Fibroblast of skin of abdomen (primary cell): Measurements from ENCODE around the gene RAET1L.
"Not testable (repeated sequence)": the region's sequence is repeated elsewhere in the genome, so short reads cannot be mapped to it uniquely, and the experiment has no call there.

Experiments used
- DNase-seq: peaks from one replicate; pipeline ENCODE4 v3.0.0-alpha.2; 2013

Gene RAET1L

DNA sequence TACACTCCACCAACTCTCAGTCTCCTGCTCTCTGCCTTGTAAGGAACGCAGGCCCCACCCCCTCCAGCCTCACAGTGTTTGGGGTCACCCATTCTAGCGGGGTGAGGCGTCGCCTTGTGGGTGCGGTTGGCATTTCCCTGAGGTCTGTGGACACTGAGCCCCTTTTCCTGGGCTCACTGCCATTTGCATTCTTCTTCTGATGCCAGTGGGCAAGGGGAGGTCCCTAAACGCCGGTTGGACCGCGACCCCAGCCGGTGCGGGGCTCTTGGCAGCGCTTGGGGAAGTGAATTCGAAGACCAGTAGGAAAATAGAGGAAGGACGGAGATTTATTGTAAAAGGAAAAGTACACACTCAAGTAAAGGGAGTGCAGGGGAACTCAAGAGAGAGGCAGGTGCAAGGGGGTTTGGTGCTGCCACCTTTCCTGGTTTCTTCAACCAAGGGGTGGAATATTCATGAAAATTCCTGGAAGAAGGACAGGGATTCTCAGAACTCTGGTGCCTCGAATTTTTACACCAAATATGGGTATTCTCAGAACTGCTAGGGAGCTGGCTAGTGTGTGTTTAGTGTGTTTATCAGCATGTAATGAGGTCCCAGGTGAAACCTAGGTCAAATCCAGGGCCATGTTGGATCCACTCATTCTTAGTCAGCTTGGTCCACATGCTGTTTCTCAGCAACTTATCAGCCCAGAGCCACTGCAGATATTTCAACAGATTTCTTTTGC, 9.9 kb downstream of the RAET1L start:
- DNase-seq, result not testable (repeated sequence)

DNA sequence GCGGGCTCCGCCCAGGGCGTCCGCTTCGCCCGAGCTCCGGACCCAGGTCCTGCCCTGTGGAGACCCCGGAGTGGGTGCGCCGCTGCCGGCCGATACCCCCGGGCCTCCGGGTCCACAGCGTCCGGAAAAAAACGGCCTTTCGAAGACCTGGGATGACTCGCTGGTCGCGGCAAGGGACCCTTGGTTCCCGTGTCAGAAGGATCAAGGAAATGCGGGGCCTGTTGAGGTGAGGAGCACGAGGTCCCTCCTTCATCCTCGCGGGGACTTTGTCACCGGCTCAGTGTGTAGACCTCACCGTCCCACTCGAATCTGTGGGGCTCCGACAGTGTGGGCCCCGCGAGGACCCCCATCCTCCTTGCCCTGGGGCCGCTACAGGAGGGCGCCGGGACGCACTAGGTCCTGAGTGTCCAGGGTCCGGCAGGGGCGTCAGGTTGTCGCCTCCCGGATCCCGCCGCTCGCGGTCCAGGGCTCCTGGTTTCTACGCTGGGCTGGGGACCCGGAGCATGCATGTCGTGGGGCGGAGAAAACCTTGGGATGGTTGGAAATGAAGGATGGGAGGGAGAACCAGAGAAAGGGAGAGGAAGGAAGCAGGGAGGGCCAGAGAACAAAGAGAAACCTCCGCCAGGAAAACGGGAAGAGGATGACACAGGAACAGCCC, 10.6 kb downstream of the RAET1L start:
- DNase-seq, result not testable (repeated sequence)

DNA sequence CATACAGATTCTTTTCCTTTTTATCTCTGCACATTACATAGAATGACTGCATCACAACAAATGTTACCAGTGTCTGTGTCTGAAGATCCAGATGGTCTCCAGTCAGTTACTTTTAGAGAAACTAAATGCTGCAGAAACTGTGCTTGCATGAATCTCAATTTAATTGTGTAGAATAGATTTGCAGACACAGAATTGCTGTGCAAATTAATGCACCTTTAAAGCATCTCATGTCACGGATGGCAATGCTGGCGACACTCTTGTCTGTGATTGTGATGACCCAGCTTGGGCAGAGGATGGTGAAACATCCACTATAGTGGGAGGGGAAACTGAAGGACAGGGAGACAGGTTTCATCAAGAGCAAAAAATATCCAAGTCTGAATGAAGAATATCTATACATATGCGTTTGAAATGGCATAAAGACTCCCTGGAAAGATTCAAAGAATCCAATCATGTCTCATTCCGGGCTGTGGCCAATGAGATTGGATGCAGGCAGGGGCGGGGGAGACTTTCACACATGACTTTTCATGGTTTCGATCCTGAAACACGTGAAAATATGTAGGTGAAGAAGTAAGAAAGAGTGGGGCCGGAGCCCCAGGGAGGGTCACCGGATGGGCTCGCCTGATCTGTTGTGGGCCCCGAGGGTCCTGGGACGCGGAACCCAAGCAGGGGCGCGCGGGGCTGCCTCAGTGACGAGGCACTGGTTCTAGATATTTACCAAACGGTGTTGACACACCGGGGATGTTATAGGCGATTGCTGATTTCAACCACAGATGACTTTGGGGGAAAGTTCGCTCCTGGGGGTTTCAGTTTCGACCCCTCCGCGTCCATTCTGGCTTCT, 11.3 kb downstream of the RAET1L start:
- DNase-seq, result not testable (repeated sequence)

DNA sequence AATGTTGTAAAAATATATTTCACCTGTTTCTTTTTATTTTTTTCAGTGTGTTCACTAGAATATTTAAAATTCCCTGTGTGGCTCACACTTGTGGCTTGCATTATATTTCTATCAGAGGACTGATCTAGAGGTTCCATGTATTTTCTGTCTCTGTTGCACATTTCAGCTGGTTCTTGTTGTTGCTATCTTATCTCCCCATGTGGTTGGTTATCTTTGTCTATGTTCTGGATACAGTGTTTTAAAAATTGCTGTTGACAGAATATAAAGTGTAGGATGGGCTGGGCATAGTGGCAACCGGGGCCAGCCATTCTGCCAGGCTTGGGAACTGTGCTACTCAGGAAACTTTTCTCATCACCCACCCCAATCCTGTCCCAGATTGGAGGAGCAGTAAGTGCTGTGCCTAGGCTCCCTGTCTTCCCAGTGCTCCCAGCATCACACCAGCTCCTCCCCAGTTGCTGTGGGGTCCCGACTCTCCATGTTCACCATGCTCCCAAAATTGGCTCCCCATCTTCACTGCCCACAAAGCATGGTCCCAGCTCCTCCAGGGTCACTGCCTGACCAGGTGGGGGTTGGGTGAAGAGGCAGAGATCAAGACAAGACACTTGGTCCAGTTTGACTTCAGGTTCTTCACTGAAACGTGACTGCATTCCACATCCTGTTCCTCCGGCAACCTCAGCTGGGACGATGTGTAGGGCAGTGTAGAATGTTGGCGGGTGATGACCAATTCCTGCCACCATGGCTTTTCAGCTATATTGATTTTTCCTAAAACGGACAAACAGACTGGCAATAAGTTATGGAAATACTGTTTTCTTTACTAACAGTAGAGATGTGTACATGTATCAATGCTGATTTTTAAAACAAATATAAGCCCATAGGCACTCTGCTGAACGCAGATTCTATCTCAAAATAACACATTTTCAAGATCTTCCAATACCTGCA, 12.2 kb downstream of the RAET1L start:
- DNase-seq, result not testable (repeated sequence)

DNA sequence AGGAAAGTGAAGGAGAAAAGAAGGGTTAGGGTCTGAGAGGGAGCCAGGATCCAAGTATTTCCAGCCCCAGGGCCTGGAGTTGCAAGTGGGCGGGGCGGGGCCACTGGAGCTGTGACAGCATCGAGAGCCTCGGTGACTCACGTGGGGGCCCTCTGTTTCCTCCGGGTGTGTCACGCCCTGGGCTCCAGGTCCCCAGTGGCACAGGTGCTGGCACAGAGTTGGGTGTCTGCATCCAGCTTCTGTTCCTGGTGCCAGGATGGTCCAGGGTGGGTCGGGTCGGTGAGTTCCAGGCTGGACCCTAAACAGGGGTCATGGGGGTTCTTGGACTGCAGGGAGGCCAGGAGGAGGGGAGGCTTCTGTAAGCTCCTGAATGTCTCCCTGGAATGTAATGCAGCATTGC, 16.7 kb downstream of the RAET1L start:
- no peak for DNase-seq

DNA sequence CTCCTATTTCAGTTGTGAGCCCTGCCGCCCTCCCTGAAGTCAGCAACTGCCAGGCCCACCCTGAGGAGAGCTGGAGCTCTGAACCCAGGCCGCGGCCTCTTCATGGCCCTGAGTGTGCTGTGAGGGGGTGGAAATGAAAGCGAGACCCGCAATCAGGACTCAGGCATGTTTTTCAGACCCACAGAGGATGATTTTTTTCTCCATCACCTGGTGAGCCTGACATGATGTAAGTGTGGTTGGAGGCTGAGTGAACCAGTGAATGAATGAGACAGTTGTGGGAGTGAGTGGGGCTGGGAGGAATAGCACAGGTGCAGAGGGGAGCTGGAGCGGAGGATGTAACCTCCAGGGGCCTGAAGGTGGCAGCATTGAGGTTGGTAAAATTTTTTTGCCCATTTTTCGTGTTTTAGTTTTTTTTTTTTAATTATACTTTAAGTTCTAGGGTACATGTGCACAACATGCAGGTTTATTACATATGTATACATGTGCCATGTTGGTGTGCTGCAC, 18.3 kb downstream of the RAET1L start:
- no peak for DNase-seq

DNA sequence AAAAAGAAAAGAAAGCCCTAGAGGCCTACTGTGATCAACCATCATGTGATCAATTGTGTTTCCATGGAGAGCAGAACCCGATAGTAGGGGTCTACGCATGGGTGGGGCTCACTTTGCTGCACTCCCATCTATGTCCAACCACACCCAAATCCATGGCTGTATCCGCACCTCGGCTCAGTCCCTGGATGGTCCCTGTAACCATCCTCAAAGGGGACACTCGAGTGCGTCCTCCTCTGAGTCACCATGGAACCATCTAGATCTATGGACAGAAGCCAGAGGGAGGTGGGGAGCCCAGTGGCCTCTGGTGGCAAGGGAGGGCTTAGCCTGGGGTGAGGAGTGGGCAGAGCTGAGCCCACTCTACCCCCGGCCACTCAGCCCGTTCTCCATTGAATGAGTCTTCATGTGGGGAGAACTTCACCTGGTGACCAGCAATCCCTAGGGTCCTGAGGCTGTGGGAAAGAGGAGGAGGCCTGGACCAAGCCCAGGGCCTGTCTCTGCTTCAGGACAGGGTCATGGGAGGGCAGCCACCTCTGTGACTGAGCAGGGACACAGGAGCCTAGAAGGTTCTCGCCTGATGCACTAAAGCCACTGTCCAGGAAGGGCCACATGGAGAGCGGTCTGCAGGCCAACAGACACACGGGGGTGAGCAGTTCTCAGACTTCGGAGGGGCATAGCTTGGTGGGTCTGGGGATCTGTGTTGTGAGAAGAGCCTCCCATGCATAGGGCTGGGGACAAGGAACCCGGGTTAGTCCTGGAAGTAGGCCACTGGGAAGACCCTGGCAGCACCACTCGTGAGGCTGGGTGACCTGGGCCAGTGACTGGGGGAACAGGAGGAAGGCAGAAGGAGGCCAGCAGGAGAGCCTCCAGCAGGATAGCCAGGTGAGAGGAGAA, 19.3 kb downstream of the RAET1L start:
- DNase-seq, result no peak

DNA sequence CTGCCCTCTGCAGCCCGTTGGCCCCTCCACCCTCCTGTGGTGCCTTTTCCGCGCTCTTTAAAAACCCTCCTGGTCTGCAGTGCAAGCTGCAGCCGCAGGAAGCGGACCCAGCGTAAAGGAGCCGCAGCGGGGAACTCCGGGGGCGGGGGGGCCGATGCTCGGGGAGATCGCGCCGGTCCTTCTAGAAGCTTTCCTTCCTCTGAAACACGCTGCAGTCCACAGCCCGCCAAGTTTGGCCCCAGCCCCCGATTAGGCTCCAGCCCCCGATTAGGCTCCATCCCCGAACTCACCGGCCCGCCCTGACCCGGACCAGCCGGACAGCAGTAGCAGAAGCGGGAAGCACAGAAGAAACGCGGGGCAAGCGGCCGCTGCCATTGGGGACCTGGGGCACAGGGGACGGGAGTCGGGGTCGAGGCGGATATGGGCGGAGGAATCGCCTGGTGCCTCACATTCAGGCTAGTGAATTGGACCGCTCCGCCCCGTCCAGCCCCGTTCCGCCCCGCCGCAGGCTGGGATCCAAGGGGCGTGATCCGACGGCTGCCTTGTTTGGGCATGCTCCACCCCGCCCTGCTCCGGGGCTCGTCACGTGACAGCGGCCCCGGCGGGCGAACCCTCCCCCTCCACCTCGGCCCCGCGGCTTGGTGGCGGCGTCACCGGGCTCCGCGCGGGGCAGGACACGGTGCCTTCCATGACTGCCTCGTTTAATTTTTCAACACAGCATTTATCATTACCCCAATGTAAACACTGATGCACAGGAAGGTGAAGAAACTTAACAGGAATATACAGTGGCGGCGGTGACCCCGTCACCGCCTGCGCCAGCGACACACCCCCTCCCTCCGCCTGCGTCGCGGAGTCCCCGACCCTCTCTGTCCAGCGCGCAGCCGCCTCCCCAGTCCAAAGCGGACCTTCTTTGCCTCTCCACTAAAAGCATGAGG, 20.3 kb downstream of the RAET1L start:
- DNase-seq, result peak; percentile 88

DNA sequence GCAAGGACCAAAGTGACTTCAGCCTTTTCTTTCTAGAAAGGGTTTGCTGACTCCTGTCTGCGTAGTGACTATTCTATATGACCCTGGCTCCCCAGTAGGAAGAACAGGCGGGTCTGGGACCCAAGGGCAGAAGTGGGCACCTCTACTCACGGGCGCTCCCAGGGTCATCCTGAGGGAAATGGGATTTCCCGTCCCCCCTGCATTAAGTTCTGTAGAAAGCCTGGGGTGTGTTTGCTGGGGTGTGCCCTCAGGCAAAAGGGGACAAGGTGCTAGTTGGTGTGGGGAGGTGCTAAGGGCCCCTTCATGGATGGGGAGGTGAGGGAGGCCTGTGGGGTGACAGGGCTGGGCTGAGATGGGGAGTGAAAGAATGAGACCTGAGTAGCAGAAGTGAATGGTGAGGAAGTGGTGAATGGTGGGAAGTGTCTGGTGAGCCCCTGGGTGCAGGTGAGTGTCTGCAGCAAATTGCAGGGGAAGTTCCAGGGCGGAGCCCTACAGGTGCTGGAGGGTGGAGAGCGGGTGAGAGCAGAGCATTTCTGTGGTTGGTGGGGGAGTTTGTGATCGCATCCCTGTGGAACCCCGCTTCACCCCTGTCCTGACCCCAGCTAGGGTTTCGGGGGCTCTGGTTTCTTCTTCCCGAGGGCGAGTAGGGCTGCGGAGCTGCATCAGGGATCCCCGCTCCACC, 21.1 kb downstream of the RAET1L start:
- DNase-seq, result no peak

DNA sequence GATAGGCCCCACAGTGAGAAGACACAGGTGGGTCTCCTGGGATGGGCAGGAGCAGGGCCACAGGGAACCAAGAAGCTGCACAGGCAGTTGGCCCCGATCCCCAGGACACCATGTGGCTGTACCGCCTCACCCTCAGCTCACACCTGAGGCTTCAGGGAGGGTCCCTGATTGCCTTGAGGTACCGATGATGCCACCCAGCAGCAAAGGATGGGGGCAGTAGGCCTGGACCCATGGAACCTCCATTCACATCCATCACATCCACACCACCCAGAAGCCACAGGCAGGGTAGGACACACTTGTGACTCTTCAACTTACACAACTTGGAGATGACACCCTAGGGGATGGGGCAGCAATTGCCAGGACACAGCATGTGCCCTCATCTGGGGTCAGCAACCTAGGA, 21.7 kb downstream of the RAET1L start:
- not testable (repeated sequence) for DNase-seq

DNA sequence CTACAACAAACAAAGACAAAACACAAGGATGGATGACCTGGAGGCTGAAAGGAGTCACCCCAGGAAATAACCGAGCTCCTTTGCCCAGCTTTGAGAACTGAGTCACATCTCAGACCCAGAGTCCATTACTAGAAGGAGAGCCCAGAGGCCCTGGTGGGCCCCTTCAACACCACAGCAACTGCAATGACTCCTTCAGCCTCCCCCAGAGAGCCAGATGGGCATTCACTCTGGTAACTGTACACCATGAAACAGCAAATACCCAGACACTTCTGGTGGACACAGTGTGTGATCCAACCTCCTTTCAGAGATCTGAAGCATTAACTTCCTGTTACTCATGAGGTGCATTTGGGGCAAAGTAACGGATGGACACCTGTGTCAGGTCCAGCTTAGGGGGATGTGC, 22.6 kb downstream of the RAET1L start:
- DNase-seq, result no peak

DNA sequence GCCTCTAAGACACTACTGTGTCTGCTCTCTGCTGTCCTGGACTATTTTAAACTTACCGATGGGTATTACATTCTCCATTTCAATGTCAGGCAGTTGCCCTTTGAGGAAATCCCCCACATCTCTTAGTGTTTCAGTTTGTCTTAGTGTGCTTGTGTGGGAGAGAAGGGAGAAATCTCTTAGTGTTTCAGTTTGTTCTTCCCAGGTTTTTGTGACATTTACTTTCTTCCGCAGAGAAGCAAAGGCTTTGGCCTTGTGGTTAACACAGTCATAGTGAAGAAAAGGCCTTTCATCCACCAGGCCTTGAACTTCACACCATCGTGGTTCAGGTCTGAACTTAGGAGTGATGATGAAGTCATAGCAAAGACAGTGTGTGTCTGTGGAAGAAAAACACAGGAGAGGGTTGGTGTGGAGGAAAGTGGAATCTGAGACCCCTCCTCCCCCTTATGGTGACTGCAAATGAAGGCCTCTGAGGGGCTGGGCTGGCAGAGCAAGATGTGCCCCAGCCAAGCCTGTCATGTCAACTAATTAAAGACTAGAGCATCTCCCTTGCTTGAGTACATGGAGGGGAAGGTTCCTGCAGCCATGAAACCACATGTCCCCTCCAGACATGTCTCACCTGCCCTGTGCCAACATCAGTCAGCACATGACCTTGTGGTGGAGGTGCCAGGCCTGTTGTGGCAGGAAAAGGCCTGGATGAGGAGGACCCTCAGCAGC, 23.9 kb downstream of the RAET1L start:
- no peak for DNase-seq

DNA sequence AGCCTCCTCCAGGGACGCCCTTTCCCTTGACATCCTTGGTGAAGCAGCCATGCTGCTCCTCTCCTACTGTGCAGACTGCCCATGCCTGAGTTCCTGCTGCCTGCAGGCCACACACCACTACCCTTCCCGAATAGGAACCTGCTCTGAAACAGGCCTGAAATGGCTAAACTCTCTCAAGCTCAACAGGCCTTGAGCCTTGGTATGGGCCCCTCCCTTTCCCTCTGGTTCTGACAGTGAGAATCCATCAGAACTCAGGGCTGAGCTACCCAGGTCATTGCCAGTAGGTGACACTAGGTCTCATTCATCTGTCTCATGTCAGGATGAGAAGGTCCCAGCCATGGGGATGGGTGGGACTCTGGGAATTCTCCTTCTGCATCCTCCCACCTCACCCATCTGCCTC, 25.7 kb downstream of the RAET1L start:
- no peak for DNase-seq

DNA sequence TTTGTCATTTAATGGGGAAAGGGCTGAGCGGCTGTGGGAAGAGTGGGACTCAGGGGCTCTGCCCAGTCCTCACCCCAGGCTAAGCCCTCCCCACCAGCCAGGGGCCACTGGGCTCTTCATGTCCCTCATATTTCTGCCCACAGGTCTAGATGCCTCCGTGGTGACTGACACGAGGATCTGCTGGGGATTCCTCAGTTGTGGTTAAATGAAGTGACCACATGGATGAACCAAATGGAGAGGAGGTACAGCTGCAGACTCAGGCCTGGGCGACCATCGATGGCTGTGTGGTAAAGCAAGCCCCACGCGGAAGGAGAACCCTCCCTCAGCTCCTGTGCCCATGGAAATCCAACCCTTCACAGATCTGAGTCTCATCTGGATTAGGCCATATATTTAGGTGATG, 29.4 kb downstream of the RAET1L start:
- no peak for DNase-seq

DNA sequence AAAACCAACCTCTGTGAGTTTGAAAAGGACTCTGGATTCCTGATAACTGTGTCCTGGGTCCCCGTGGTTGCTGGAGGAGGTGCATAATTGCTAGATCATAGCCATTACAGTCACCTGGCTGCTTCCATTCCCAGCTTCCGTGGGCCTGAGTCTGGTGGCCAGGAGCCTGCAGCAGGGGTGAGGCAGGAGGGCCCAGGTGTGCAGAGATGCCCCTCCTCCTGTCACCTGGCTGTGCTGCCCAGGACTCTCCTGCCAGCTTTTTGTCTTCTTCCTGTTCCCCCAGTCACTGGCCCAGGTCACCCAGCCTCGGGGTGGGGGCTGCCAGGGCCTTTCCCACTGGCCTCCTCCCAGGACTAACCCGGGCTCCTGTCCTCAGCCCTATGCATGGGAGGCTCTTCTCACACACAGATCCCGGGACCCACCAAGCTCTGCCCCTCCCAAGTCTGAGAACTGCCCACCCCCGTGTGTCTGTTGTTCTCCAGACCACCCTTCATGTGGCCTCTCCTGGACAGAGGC, 30.0 kb downstream of the RAET1L start:
- no peak for DNase-seq

DNA sequence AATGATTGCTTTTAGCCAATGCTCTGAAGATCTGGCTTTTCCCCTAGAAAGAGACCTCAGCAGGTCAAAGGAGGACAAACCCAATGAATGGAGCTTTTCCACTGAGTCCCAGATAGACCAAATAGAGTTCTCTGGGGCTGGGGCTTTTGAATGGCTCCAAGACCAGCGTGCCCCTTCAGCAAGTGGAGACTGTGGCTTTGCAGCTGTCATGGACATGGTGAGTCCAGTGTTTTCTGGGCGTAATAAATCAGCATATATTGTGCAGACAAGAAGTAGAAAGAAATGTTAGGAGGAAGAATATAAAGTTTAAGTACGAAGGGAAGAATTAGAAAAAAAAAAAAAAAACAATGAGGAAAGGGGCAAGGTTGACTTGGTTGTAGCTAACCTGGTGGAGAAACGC, 33.5 kb downstream of the RAET1L start:
- DNase-seq, result no peak

DNA sequence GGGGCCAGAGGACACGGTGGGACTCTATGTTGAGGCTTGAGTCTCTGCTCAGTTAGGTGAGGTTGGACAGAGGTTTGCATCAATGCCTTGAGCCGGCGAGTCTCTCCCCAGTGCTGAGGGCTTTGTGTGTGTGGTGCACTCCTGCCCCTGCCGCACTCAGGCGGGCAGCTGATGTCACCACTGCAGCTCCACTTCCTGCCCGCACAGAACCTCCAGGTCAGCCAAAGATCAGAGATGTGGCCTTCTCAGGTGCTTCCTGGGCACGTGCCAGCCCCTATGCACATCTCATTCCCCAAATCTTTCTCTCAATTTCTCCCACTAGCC, 33.9 kb downstream of the RAET1L start:
- DNase-seq, result not testable (repeated sequence)

DNA sequence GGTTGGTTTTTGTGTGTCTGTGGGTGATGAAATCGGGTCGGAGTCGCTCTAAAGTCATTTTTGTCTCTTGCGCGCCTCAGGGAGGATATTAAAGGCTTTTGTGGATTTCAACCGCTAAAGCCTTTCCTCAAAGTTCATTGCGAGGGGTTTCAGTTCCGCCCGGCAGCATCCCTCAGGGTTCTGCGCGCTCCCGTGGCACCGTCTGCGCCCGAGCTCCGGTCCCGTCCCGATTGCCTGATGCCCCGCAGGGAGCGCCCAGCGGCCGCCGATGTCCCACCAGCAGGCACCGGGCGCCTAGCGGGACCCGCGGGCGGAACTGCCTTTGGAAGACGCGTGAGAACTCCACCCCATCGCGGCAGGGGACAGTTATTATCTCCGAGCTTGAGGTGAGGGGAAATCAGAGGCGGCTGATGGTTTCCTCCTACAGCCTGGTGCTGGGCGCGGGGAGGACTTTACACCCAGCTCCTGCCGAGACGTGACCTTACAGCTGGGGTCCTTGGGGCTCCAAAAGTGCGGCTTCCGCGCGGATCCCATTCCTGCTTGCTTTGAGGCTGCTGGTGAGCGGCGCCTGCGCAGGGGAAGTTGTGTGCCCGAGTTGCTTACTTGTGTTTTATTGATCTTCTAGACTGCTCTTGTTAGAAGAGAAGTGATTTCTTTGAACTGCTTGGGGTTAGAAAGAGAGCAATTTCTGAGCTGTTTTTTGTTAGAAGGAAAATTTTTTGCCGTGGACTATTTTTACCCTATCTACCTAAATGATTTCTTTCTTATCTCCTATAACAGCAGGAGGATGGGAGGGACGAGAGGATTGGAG, 34.5 kb downstream of the RAET1L start:
- DNase-seq, result no peak
